Hepatocyte (in vitro differentiated cells): ENCODE measurements around the gene SERINC5.

Source experiments
- EZH2 ChIP-seq: fragments of 200-600 bp; sonication (generic); IDR thresholded peaks from 2 replicates; pipeline ENCODE4 v1.6.1; 2016; ENCODE audit warnings: antibody characterized with exemption, mild to moderate bottlenecking, borderline replicate concordance
- EZH2phosphoT487 ChIP-seq: fragments of 200-600 bp; sonication (generic); IDR thresholded peaks from one replicate; pipeline ENCODE4 v1.6.1; 2018; ENCODE audit warnings: antibody characterized with exemption, mild to moderate bottlenecking, low read depth, moderate library complexity; ENCODE audit not compliant: unreplicated experiment, severe bottlenecking
- TF ChIP-seq, protein P1 (sequence below): fragments of 200-600 bp; sonication (generic); IDR thresholded peaks from 2 replicates; pipeline ENCODE4 v1.5.1; 2016; ENCODE audit warnings: antibody characterized with exemption, mild to moderate bottlenecking; ENCODE audit not compliant: poor library complexity

GRCh38 chr5:80119372-80119771 lies 136.5 kb downstream of the SERINC5 start:
- TF ChIP-seq, protein P1, sequence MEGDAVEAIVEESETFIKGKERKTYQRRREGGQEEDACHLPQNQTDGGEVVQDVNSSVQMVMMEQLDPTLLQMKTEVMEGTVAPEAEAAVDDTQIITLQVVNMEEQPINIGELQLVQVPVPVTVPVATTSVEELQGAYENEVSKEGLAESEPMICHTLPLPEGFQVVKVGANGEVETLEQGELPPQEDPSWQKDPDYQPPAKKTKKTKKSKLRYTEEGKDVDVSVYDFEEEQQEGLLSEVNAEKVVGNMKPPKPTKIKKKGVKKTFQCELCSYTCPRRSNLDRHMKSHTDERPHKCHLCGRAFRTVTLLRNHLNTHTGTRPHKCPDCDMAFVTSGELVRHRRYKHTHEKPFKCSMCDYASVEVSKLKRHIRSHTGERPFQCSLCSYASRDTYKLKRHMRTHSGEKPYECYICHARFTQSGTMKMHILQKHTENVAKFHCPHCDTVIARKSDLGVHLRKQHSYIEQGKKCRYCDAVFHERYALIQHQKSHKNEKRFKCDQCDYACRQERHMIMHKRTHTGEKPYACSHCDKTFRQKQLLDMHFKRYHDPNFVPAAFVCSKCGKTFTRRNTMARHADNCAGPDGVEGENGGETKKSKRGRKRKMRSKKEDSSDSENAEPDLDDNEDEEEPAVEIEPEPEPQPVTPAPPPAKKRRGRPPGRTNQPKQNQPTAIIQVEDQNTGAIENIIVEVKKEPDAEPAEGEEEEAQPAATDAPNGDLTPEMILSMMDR: no peak
- no peak for TF ChIP-seq EZH2
- no peak for TF ChIP-seq EZH2phosphoT487
